Vagina (tissue), 2 donors: ENCODE results near the gene POMZP3. TPM values are rescaled to one million over a fixed set of nuclear protein-coding genes. Genes with fewer than 3 reads are reported as not detected.
A peak's percentile ranks its signal among the peaks of the same experiment; 100 is the strongest.
"Not testable (repeated sequence)": the region's sequence is repeated elsewhere in the genome, so short reads cannot be mapped to it uniquely, and the experiment has no call there.

Experiments used
- DNase-seq, 2 donors: peaks; one replicate each; pipeline ENCODE4 v3.0.0-alpha.2; 2017; ENCODE audit errors: extremely low spot score in 2 of 2
- H3K27ac ChIP-seq: fragments of 200-600 bp; sonication (generic); one replicate; pipeline ENCODE4 v1.5.1; 2019
- H3K27me3 ChIP-seq: fragments of 200-600 bp; sonication (generic); one replicate; pipeline ENCODE4 v1.5.1; 2019
- H3K36me3 ChIP-seq, 2 donors: fragments of 200-600 bp; sonication (generic); one replicate each; pipeline ENCODE4 v1.5.1; 2017 to 2019
- H3K4me1 ChIP-seq: fragments of 200-600 bp; sonication (generic); one replicate; pipeline ENCODE4 v1.5.1; 2019
- H3K4me3 ChIP-seq, 2 donors: fragments of 200-600 bp; sonication (generic); 1 replicate in 1 of 2; 2 replicates in 1 of 2; pipeline ENCODE4 v1.5.1; 2016 to 2019
- H3K9me3 ChIP-seq: fragments of 200-600 bp; sonication (generic); one replicate; pipeline ENCODE4 v1.5.1; 2019
- POLR2AphosphoS5 ChIP-seq, 2 donors: sonication (generic); formaldehyde crosslinking; IDR thresholded peaks; one replicate each; pipeline ENCODE4 v1.9.0; 2017; ENCODE audit warnings: antibody characterized with exemption in 2 of 2, mild to moderate bottlenecking in 2 of 2, low read depth in 1 of 2; ENCODE audit not compliant: insufficient read depth in 1 of 2
- intact Hi-C: fragments of 100-400 bp; cut with DNase I; formaldehyde crosslinking; loops from one replicate; pipeline ENCODE4 v1.15.1; 2023
- total RNA-seq: library from RNA; depleted of rRNA; stranded (reverse); fragments of >200 nt; gene quantifications from one replicate; pipeline ENCODE4 v1.2.3, GENCODE V29; 2016

Gene POMZP3
- total RNA-seq, 1 donor from 2014 or later: 16.2 TPM

DNA sequence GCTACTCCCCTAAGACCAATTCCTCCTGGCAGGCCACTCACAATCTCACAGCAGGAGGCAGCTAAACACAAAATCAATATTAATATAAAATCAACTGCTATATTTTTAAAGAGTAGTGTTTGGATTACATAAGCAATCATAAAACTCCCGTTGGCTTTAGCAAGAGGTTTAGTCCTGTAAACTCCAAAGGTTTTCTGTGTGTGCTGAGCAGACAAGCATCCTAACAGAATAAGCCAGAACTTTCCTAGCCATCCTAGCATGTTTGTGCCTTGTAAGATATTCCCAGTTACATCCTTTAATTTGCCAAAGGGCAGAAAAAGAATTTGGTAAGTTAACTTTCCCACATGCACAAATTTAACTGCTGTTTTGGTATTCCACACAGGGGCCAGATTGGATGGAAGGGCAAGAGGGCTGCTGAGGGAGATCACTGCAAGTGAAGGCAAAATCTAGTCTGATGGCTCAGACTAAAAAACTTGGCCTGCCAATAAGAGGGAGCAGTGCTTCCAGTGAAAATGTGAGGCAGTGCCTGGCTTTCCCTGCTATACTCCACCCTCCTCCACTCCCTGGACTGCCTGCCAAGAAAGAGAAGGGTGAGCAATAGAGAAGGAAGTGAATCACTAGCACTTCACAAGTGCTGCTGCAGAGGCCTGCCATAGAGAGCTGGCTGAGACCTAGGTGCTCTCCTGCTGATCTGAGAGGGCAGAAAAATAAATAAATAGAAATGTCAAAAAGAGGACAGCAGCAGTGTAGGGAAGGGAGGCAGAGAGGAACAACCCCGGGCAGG, 44.0 kb downstream of the POMZP3 start:
- peaks cover 17% of the 10 kb centered on the region for H3K4me1 ChIP-seq
- H3K27me3 ChIP-seq, H3K36me3 ChIP-seq, DNase-seq, H3K9me3 ChIP-seq, H3K4me3 ChIP-seq, intact Hi-C loops: not testable (repeated sequence)
- H3K27ac ChIP-seq: peak overlapping the region; percentile 68
- peak in 1 of 2 donors; percentile 62 for TF ChIP-seq POLR2AphosphoS5 (IDR thresholded peaks at IDR 0.05; ENCODE audit: insufficient read depth in 1 of 2, low read depth in 1 of 2)

DNA sequence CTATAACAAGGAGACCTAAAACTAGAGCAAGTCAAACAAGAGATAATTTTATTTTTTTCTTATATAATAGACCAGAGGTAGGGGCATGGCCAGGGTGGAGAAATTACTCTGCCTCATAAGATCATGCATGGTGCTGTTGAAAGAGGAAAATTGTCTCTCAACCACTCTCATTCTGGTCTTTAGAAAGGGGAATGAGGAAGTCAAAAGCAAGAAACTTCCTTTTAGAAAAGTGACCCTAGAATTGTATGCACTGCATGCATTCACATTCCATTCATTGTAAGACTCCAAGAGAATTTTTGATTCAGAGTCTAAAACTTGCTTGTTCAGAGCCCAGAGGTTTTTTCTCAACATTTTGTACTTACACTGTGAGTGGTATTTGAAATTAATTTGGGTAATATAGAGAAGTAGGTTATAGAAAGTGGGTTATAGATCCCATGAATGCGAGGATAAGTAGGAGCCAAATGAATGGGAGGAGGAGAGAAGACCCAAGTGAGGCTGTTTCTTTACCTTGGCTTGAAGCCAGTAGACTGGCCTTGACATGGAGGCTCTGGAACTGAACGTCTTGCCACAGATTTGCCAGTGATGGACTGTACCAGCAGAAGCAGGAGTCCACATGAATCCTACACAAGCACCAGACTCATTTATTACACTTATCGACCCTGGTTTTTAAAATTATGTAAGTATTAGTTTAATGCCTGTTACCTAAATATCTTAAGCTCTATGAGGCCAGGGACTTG, 51.0 kb downstream of the POMZP3 start:
- H3K27ac ChIP-seq, DNase-seq, H3K27me3 ChIP-seq, H3K4me3 ChIP-seq, intact Hi-C loops, H3K4me1 ChIP-seq, H3K9me3 ChIP-seq, H3K36me3 ChIP-seq: not testable (repeated sequence)

DNA sequence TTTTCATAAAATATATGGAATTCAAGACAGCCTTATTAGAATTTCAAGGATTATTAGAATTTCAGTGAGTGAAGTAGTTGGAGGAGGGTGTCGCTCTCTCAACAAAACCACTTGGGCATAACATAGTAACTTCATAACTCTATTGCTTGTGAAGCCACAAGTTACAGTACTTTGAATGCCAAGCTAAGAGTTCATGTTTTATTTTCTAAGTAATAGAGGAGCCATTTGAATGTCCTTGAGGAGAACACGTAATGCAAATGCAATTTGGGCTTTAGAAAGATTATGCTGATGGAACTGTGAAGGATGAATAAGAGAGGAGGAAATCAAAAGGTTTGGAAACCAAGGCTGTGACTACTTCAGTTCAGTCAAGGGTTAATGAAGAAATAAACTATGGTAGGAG, 51.6 kb downstream of the POMZP3 start:
- H3K4me1 ChIP-seq, intact Hi-C loops, H3K36me3 ChIP-seq, H3K4me3 ChIP-seq, H3K9me3 ChIP-seq, DNase-seq, H3K27ac ChIP-seq, H3K27me3 ChIP-seq: not testable (repeated sequence)

DNA sequence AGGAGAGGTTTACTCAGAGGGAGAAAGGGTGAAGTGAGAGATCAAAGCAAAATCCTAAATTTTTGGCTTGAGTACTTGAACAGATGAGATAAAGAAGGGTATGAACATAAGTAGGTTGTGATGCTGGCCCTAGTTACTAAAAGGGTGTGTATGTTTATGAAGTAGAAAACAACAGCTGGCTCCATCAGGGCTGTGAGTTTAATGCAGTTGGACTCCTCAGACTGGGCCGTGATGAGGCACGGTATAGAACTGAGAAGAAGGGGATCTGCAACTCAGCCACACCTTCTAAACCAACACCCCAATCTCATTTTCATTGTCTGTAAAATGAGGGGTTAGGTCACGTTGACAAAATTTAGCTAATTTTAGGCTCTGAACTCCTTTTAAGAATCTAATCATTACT, 54.8 kb downstream of the POMZP3 start:
- H3K4me1 ChIP-seq, H3K27ac ChIP-seq, intact Hi-C loops, H3K4me3 ChIP-seq, H3K9me3 ChIP-seq, H3K27me3 ChIP-seq, DNase-seq, H3K36me3 ChIP-seq: not testable (repeated sequence)

DNA sequence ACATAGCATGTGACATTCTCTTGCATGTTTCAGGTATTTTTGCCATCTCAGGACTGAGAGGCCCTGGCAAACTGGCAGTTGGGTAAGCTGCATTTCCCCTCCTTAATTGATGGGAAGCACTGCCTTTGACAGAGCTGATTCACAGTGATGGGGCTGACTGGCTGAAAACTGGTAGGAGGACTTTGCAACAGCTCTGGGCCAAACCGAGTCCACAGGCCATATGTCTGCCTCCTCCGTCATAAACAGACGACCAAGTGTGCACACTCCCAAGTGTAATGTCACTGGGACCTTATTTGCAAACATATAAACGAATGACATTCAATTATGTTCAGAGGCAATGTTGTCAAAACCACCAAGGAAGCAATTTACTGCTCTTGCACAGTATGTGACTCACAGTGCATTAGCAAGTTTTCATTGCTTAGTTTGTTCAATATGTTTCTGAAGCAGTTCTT, 56.7 kb downstream of the POMZP3 start:
- DNase-seq, intact Hi-C loops, H3K27me3 ChIP-seq, H3K36me3 ChIP-seq, H3K9me3 ChIP-seq, H3K27ac ChIP-seq, H3K4me1 ChIP-seq, H3K4me3 ChIP-seq: not testable (repeated sequence)

DNA sequence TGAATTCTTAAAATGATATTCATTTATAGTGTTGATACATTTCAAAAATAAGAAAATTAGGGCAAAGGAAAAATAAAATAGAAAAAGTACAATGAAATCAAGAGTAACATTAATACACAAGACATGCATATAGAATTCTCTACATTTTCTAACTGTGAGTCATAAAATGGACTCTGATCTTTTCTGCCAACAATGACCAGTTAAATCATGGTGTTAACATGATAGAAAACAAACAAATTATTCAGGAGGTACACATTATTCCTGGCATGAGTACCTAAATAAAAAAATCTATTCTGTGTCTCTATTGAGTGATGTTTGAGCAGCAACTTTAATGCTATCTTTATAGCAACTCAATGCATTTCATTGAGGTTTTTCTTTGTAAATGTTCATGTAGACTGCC, 58.3 kb downstream of the POMZP3 start:
- H3K27ac ChIP-seq, intact Hi-C loops, H3K36me3 ChIP-seq, DNase-seq, H3K9me3 ChIP-seq, H3K4me3 ChIP-seq, H3K27me3 ChIP-seq, H3K4me1 ChIP-seq: not testable (repeated sequence)

DNA sequence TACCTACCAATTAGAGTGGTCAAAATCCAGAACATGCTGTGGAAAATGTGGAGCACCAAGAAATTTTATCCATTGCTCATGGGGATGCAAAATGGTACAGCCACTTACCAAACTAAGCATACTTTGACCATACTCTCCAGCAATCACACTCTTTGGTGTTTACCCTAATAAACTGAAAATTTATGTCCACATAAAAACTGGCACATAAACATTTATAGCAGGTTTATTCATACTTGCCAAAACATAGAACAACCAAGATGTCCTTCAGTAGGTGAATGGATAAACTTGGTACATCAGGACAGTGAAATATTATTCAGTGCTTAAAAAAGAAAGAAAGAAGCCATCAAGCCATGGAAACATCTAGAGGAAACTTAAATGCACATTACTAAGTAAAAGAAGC, 59.3 kb downstream of the POMZP3 start:
- intact Hi-C loops: not testable (repeated sequence)

DNA sequence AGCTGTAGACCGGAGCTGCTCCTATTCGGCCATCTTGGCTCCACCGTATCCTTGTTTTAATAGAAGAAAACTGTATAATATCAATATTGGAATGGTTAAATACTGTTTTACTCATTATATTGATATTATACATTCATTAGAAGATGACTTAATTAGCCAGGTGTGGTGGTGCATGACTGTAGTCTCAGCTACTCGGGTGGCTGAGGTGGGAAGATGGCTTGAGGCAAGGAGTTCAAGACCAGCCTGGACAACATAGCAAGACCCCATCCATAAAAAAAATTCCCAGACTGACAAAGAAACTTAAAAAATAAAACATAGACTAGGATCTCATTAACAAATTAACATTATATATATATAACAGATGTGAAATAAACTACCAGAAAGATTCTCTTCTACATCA, 59.8 kb downstream of the POMZP3 start:
- H3K4me1 ChIP-seq, H3K9me3 ChIP-seq, intact Hi-C loops: not testable (repeated sequence)

More for the DNA sequence above, 59.3 kb downstream of the POMZP3 start:
- H3K27me3 ChIP-seq, H3K9me3 ChIP-seq, H3K27ac ChIP-seq, DNase-seq, H3K4me3 ChIP-seq, H3K36me3 ChIP-seq, H3K4me1 ChIP-seq: not testable (repeated sequence)

DNA sequence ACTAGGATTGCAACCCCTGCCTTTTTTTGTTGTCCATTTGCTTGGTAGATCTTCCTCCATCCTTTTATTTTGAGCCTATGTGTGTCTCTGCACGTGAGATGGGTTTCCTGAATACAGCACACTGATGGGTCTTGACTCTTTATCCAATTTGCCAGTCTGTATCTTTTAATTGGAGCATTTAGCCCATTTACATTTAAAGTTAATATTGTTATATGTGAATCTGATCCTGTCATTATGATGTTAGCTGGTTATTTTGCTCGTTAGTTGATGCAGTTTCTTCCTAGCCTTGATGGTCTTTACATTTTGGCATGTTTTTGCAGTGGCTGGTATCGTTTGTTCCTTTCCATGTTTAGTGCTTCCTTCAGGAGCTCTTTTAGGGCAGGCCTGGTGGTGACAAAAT, 62.1 kb downstream of the POMZP3 start:
- H3K9me3 ChIP-seq, H3K4me1 ChIP-seq, H3K36me3 ChIP-seq, H3K4me3 ChIP-seq, intact Hi-C loops, DNase-seq, H3K27me3 ChIP-seq, H3K27ac ChIP-seq: not testable (repeated sequence)

More for the DNA sequence above, 59.8 kb downstream of the POMZP3 start:
- not testable (repeated sequence) for DNase-seq, H3K27me3 ChIP-seq, H3K27ac ChIP-seq, H3K4me3 ChIP-seq, H3K36me3 ChIP-seq

DNA sequence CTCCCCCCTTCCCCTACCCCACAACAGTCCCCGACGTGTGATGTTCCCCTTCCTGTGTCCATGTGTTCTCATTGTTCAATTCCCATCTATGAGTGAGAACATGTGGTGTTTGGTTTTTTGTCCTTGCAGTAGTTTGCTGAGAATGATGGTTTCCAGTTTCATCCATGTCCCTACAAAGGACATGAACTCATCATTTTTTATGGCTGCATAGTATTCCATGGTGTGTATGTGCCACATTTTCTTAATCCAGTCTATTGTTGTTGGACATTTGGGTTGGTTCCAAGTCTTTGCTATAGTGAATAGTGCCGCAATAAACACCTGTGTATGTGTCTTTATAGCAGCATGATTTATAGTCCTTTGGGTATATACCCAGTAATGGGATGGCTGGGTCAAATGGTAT, 65.7 kb downstream of the POMZP3 start:
- H3K9me3 ChIP-seq, DNase-seq, H3K4me1 ChIP-seq, H3K36me3 ChIP-seq, H3K4me3 ChIP-seq, H3K27ac ChIP-seq, H3K27me3 ChIP-seq, intact Hi-C loops: not testable (repeated sequence)

DNA sequence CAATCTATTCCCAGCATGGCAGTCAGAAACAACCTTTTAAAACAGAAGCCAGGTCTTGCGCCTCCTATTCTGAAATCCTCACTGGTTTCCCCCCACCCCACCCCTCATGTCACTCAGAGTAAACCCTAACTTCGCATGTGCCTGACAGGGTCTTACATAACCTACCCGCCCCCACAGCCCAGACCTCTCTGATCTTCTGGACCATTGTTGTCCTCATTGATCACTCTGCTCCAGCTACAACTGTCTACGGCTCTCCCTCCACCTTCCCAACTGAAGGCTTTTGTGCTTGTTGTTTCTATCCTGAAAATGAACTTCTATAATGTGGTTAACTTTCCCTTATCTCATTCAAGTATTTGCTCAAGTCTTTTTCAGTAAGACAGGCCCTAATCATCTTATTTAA, 66.9 kb downstream of the POMZP3 start:
- H3K4me1 ChIP-seq, H3K9me3 ChIP-seq, H3K27ac ChIP-seq, intact Hi-C loops, H3K27me3 ChIP-seq, H3K36me3 ChIP-seq, DNase-seq, H3K4me3 ChIP-seq: not testable (repeated sequence)
